K562 (cell line): ENCODE results near the gene TAF5. TPM values are rescaled to one million over a fixed set of nuclear protein-coding genes. Genes with fewer than 3 reads are reported as not detected.

ENCODE experiments used
- ATAC-seq: fragments of 200-7000 bp; cut with Tn5 transposase; 3 replicates; pipeline ENCODE4 v1.9.1; 2020; ENCODE audit warnings: moderate library complexity
- BruUV-seq: library from RNA; stranded (reverse); fragments of 400-500 nt; replicated peaks from 2 replicates; lab custom pipeline; 2021; lab: Mats Ljungman, UMichigan
- CTCF ChIA-PET: fragments of 300-600 bp; formaldehyde crosslinking; extraction: SDS; loops from one replicate; lab custom pipeline; 2021; ENCODE audit warnings: low intra/inter-chr PET ratio; lab: Yijun Ruan, JAX
- POLR2A ChIA-PET: fragments of 300-600, 350-650 bp; sonication (Branson Sonifier 250); formaldehyde crosslinking; extraction: SDS; loops from one replicate; lab custom pipeline; 2021; ENCODE audit warnings: antibody characterized with exemption, inconsistent platforms; lab: Yijun Ruan, JAX
- DNase-seq, 4 experiments: peaks; one replicate each; pipeline versions ENCODE4 v3.0.0 to v3.0.0-alpha.2; 2011 to 2018; ENCODE audit warnings: low spot score in 3 of 4, mixed read lengths in 3 of 4; ENCODE audit errors: extremely low read depth in 1 of 4
- FAIRE-seq: peaks from 2 replicates; lab custom pipeline; 2011; peaks lifted over from hg19 to GRCh38; lab: Jason Lieb, UNC
- H2AFZ ChIP-seq: 2 replicates; pipeline ENCODE4 v1.6.0; 2011; ENCODE audit warnings: low read depth, low read length, control low read depth, inconsistent platforms
- H3K27ac ChIP-seq: fragments of 200-600 bp; 3 replicates; pipeline ENCODE4 v1.8.0; 2011; ENCODE audit warnings: low read depth, mild to moderate bottlenecking, control low read depth, inconsistent platforms, low read length, moderate library complexity, mixed read lengths; ENCODE audit errors: extremely low read depth
- H3K27me3 ChIP-seq, 2 experiments: fragments of 300-600 bp in 1 of 2; 2 replicates in 1 of 2; 3 replicates in 1 of 2; pipeline versions ENCODE4 v1.6.0 to v1.8.0; 2011; ENCODE audit warnings: inconsistent platforms in 2 of 2, low read length in 2 of 2, mild to moderate bottlenecking in 1 of 2, mixed read lengths in 1 of 2, moderate library complexity in 1 of 2; ENCODE audit not compliant: control insufficient read depth in 2 of 2, insufficient read depth in 2 of 2
- H3K36me3 ChIP-seq: fragments of 300-600 bp; 3 replicates; pipeline ENCODE4 v1.8.0; 2011; ENCODE audit warnings: mild to moderate bottlenecking, low read length, inconsistent platforms; ENCODE audit not compliant: control insufficient read depth, insufficient read depth
- H3K4me1 ChIP-seq, 2 experiments: fragments of 200-600 bp in 1 of 2; replicated peaks in 1 of 2; 2 replicates in 1 of 2; 3 replicates in 1 of 2; pipeline versions ENCODE4 v1.5.1 to v1.8.0; 2011; ENCODE audit warnings: inconsistent platforms in 2 of 2, low read length in 2 of 2, mild to moderate bottlenecking in 1 of 2, mixed read lengths in 1 of 2, moderate library complexity in 1 of 2; ENCODE audit not compliant: control insufficient read depth in 2 of 2, insufficient read depth in 2 of 2
- H3K4me2 ChIP-seq: 2 replicates; pipeline ENCODE4 v1.6.1; 2011; ENCODE audit warnings: low read length, control low read depth, inconsistent platforms, mixed read lengths; ENCODE audit not compliant: insufficient read depth
- H3K4me3 ChIP-seq: fragments of 200-600 bp; sonication (generic), shearing (Covaris generic); 2 replicates; pipeline ENCODE4 v1.5.1; 2016; ENCODE audit warnings: control low read depth, inconsistent platforms
- H3K79me2 ChIP-seq: fragments of 200-600 bp; 3 replicates; pipeline ENCODE4 v1.8.0; 2011; ENCODE audit warnings: low read length, inconsistent platforms; ENCODE audit not compliant: control insufficient read depth, insufficient read depth
- H3K9ac ChIP-seq, 2 experiments: 2 replicates each; pipeline versions ENCODE4 v1.6.0 to v1.6.1; 2011; ENCODE audit warnings: low read depth in 2 of 2, low read length in 2 of 2, control low read depth in 1 of 2, inconsistent platforms in 1 of 2, mild to moderate bottlenecking in 1 of 2, mixed read lengths in 1 of 2; ENCODE audit not compliant: insufficient read depth in 1 of 2
- H3K9me1 ChIP-seq: one replicate; pipeline ENCODE4 v1.6.0; 2011; ENCODE audit warnings: inconsistent platforms, mild to moderate bottlenecking, low read length, moderate library complexity; ENCODE audit not compliant: control insufficient read depth, insufficient read depth
- H3K9me3 ChIP-seq: replicated peaks from 2 replicates; pipeline ENCODE4 v1.5.1; 2011; ENCODE audit warnings: low read depth, low read length, inconsistent platforms; ENCODE audit not compliant: control insufficient read depth, insufficient read depth
- H4K20me1 ChIP-seq: replicated peaks from 2 replicates; pipeline ENCODE4 v1.6.1; 2011; ENCODE audit warnings: low read length, inconsistent platforms, mixed read lengths; ENCODE audit not compliant: control insufficient read depth, insufficient read depth
- ATF7 ChIP-seq: fragments of 450-650 bp; IDR thresholded peaks from 2 replicates; pipeline ENCODE4 v1.7.1; 2014; ENCODE audit warnings: mild to moderate bottlenecking, moderate library complexity
- CHD2 ChIP-seq: IDR thresholded peaks from 2 replicates; pipeline ENCODE4 v1.6.1; 2011; ENCODE audit warnings: low read depth, low read length
- EP300 ChIP-seq: IDR thresholded peaks from 2 replicates; pipeline ENCODE4 v1.6.1; 2012; ENCODE audit warnings: low read length, improper control_type of control experiment
- EP400 ChIP-seq: fragments of 450-650 bp; IDR thresholded peaks from 2 replicates; pipeline ENCODE4 v1.6.1; 2017; ENCODE audit warnings: antibody characterized with exemption, mild to moderate bottlenecking, moderate library complexity
- GATA2 ChIP-seq: sonication (generic); formaldehyde crosslinking; IDR thresholded peaks from 2 replicates; pipeline ENCODE4 v1.4.0; 2020; ENCODE audit warnings: mild to moderate bottlenecking, missing genetic modification reagents
- ILF3 ChIP-seq: fragments of 450-650 bp; IDR thresholded peaks from 2 replicates; pipeline ENCODE4 v1.6.1; 2018; ENCODE audit warnings: antibody characterized with exemption, mild to moderate bottlenecking, moderate library complexity, borderline replicate concordance
- KAT8 ChIP-seq: fragments of 450-650 bp; IDR thresholded peaks from 2 replicates; pipeline ENCODE4 v1.6.1; 2016; ENCODE audit warnings: low read depth, mild to moderate bottlenecking
- MAFF ChIP-seq: IDR thresholded peaks from 2 replicates; pipeline ENCODE4 v1.6.1; 2012; ENCODE audit warnings: low read length, improper control_type of control experiment
- NCOA2 ChIP-seq, 2 experiments: fragments of 450-650 bp; IDR thresholded peaks; 2 replicates each; pipeline ENCODE4 v1.6.1; 2018; ENCODE audit warnings: mild to moderate bottlenecking in 2 of 2, moderate library complexity in 1 of 2; ENCODE audit not compliant: partially characterized antibody in 2 of 2
- NFIC ChIP-seq: fragments of 450-650 bp; IDR thresholded peaks from 2 replicates; pipeline ENCODE4 v1.6.1; 2017; ENCODE audit warnings: mild to moderate bottlenecking, inconsistent platforms
- RB1 ChIP-seq: fragments of 450-650 bp; IDR thresholded peaks from 2 replicates; pipeline ENCODE4 v1.6.1; 2017; ENCODE audit warnings: low read depth, mild to moderate bottlenecking
- SAP30 ChIP-seq: fragments of 200-600 bp; sonication (generic); IDR thresholded peaks from 2 replicates; pipeline ENCODE4 v1.6.1; 2012; ENCODE audit warnings: borderline replicate concordance, low read depth, mild to moderate bottlenecking, moderate library complexity, low read length, control low read depth, inconsistent platforms; ENCODE audit not compliant: insufficient read depth, poor library complexity, severe bottlenecking
- SIN3B ChIP-seq: fragments of 450-650 bp; IDR thresholded peaks from 2 replicates; pipeline ENCODE4 v1.6.1; 2017; ENCODE audit warnings: low read depth, mild to moderate bottlenecking, moderate library complexity
- SMARCC2 ChIP-seq: fragments of 450-650 bp; IDR thresholded peaks from 2 replicates; pipeline ENCODE4 v1.6.1; 2017; ENCODE audit warnings: antibody characterized with exemption, moderate library complexity, mild to moderate bottlenecking, low read depth
- SNRNP70 ChIP-seq: fragments of 200-400 bp; formaldehyde crosslinking; optimal IDR thresholded peaks from 2 replicates; pipeline ENCODE3; 2017; ENCODE audit warnings: low read depth, low read length
- TRIM25 ChIP-seq: fragments of 450-650 bp; IDR thresholded peaks from 2 replicates; pipeline ENCODE4 v1.7.0; 2016; ENCODE audit warnings: borderline replicate concordance
- VEZF1 ChIP-seq: fragments of 200-800 bp; sonication (Bioruptor generic); IDR thresholded peaks from 2 replicates; pipeline ENCODE4 v1.6.1; 2017; ENCODE audit warnings: missing genetic modification characterization, missing compliant biosample characterization
- ZNF197 ChIP-seq: fragments of 200-800 bp; sonication (Bioruptor generic); IDR thresholded peaks from 2 replicates; pipeline ENCODE4 v1.6.1; 2016; ENCODE audit warnings: low read depth, missing genetic modification characterization, missing compliant biosample characterization
- ZNF253 ChIP-seq: fragments of 250-450 bp; sonication (Bioruptor Pico); conservative IDR thresholded peaks from 2 replicates; pipeline ENCODE4 v1.6.1; 2021; ENCODE audit warnings: mild to moderate bottlenecking
- WGBS: fragments of 100-300 bp; shearing (Covaris generic); methylation state at CpG from one replicate; pipeline ENCODE4 v1.1.6; 2016; ENCODE audit warnings: low coverage, mixed read lengths; ENCODE audit not compliant: insufficient coverage; ENCODE audit errors: missing lambda C conversion rate; 5-methylcytosine and 5-hydroxymethylcytosine counted together
- in situ Hi-C: fragments of 300-500 bp; cut with MboI; formaldehyde crosslinking; loops from 4 replicates; pipeline ENCODE4 v1.15.0; 2018; ENCODE audit warnings: inconsistent platforms, mixed read lengths
- intact Hi-C: fragments of 100-400 bp; cut with micrococcal nuclease; formaldehyde crosslinking; loops from 2 replicates; pipeline ENCODE4 v1.14.2; 2022
- polyA plus RNA-seq, 8 experiments: library from polyadenylated mRNA; depleted of rRNA in 4 of 8; stranded (reverse) in 5 of 8; unstranded in 3 of 8; fragments of >200 nt; fragmentation: Nextera tagmentation in 2 of 8; fragmentation: Illumina TruSeq in 1 of 8; extraction: Ambion mirVana in 2 of 8; extraction: Trizol in 1 of 8; gene quantifications; 2 replicates each; pipeline versions ENCODE4 v1.2.1 to v1.2.3, GENCODE V29; 2011 to 2014; ENCODE audit warnings: inconsistent platforms in 1 of 8, missing spikeins in 1 of 8
- total RNA-seq, 7 experiments: library from RNA; depleted of rRNA in 6 of 7; stranded (reverse); fragments of >200 nt in 6 of 7; fragmentation: Illumina TruSeq in 2 of 7; extraction: Trizol in 2 of 7; gene quantifications; 2 replicates each; pipeline versions ENCODE4 v1.2.1 to v1.2.3, GENCODE V29; 2011 to 2021; ENCODE audit warnings: low replicate concordance in 1 of 7
- TF ChIP-seq, protein P1 (sequence below): fragments of 250-450 bp; sonication (Bioruptor Pico); IDR thresholded peaks from 2 replicates; pipeline ENCODE4 v1.9.0; 2021; ENCODE audit warnings: mild to moderate bottlenecking, inconsistent platforms

The TAF5 gene
- total and polyA plus RNA-seq, 9 of the 15 experiments (the other 6 are each of a cell fraction or from before 2014, with no cell fraction given): 4.2 to 11.9 (median 9.3) TPM

GRCh38 chr10:103429647-103430046, 61.9 kb downstream of the TAF5 start:
- TF ChIP-seq CHD2: no peak
- no peak for TF ChIP-seq VEZF1 (CRISPR knock-in tag)
- TF ChIP-seq MAFF: no peak
- no peak for TF ChIP-seq ATF7
- TF ChIP-seq, protein P1, sequence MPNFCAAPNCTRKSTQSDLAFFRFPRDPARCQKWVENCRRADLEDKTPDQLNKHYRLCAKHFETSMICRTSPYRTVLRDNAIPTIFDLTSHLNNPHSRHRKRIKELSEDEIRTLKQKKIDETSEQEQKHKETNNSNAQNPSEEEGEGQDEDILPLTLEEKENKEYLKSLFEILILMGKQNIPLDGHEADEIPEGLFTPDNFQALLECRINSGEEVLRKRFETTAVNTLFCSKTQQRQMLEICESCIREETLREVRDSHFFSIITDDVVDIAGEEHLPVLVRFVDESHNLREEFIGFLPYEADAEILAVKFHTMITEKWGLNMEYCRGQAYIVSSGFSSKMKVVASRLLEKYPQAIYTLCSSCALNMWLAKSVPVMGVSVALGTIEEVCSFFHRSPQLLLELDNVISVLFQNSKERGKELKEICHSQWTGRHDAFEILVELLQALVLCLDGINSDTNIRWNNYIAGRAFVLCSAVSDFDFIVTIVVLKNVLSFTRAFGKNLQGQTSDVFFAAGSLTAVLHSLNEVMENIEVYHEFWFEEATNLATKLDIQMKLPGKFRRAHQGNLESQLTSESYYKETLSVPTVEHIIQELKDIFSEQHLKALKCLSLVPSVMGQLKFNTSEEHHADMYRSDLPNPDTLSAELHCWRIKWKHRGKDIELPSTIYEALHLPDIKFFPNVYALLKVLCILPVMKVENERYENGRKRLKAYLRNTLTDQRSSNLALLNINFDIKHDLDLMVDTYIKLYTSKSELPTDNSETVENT (CRISPR knock-in tag): no peak
- no peak for TF ChIP-seq ZNF197 (CRISPR knock-in tag)
- no peak for TF ChIP-seq NCOA2 (IDR thresholded peaks at IDR 0.05; ENCODE audit: partially characterized antibody in 2 of 2)
- TF ChIP-seq KAT8: no peak
- TF ChIP-seq SMARCC2: no peak
- TF ChIP-seq SAP30: no peak
- no peak for TF ChIP-seq ILF3
- TF ChIP-seq EP300: no peak
- no peak for TF ChIP-seq NFIC
- no peak for TF ChIP-seq RB1
- TF ChIP-seq SIN3B: no peak
- no peak for TF ChIP-seq EP400
- TF ChIP-seq TRIM25: no peak
- TF ChIP-seq SNRNP70: no peak
- TF ChIP-seq GATA2 (CRISPR knock-in tag): no peak
- no peak for TF ChIP-seq ZNF253 (CRISPR knock-in tag)
- peaks cover 92% of the 10 kb centered on the region for H3K36me3 ChIP-seq
- intact Hi-C loops (no loop called here), in situ Hi-C loops (no loop called here)
- H3K4me3 ChIP-seq: no peak overlapping the region
- H3K79me2 ChIP-seq: no peaks in the 10 kb centered on the region
- no TSS peak for BruUV-seq
- no peaks in the 10 kb centered on the region for H4K20me1 ChIP-seq
- WGBS: 96% methylated on average over 5 of the region's 5 CpGs
- no peaks in the 10 kb centered on the region for H3K4me1 ChIP-seq
- no peak for FAIRE-seq
- H3K9me3 ChIP-seq: no peaks in the 10 kb centered on the region
- no peak overlapping the region for H3K4me2 ChIP-seq
- H3K27ac ChIP-seq: no peak overlapping the region
- no peak for ATAC-seq
- ChIA-PET POLR2A (no interaction called here), CTCF (no interaction called here)
- H3K27me3 ChIP-seq: no peaks in the 10 kb centered on the region
- H2AFZ ChIP-seq: no peak overlapping the region
- no peaks in the 10 kb centered on the region for H3K9me1 ChIP-seq
- DNase-seq: no peak
- no peak overlapping the region for H3K9ac ChIP-seq
